Stimulated activated CD8-positive, alpha-beta memory T cell treated with anti-CD3 and anti-CD28 coated beads, Interleukin-15, amount 100 ng/mL, for 4 hours (primary cell): ENCODE results near the gene ANKRD44.

Experiments used
- DNase-seq, 2 donors: peaks; one replicate each; pipeline ENCODE4 v3.0.0-alpha.2; 2020; ENCODE audit warnings: low read depth in 2 of 2

ANKRD44 gene

GRCh38 chr2:196987649-196988364 is 322.8 kb downstream of the ANKRD44 start:
- DNase-seq: peak in 1 of 2 donors; percentile 21

- DNase-seq: no peak
These were observed 323.3 kb downstream of the ANKRD44 start for GRCh38 chr2:196987298-196987648.

- DNase-seq: no peak
These were observed 324.9 kb downstream of the ANKRD44 start for GRCh38 chr2:196985511-196986183.

- DNase-seq: no peak
These were observed 325.7 kb downstream of the ANKRD44 start for GRCh38 chr2:196984903-196985302.

GRCh38 chr2:196983934-196984333 is 326.6 kb downstream of the ANKRD44 start:
- DNase-seq: no peak

- no peak for DNase-seq
These were observed 330.1 kb downstream of the ANKRD44 start for GRCh38 chr2:196980473-196980872.

GRCh38 chr2:196980001-196980400 is 330.6 kb downstream of the ANKRD44 start:
- no peak for DNase-seq

- DNase-seq: no peak
These were observed 333.1 kb downstream of the ANKRD44 start for GRCh38 chr2:196977507-196977906.

- DNase-seq: no peak
These were observed 335.6 kb downstream of the ANKRD44 start for GRCh38 chr2:196974970-196975369.

GRCh38 chr2:196971574-196972279 is 338.9 kb downstream of the ANKRD44 start:
- no peak for DNase-seq

- DNase-seq: no peak
These were observed 340.5 kb downstream of the ANKRD44 start for GRCh38 chr2:196970099-196970498.

- DNase-seq: no peak
These were observed 342.1 kb downstream of the ANKRD44 start for GRCh38 chr2:196968516-196968915.

GRCh38 chr2:196967775-196968174 is 342.8 kb downstream of the ANKRD44 start:
- no peak for DNase-seq

- DNase-seq: no peak
These were observed 343.5 kb downstream of the ANKRD44 start for GRCh38 chr2:196967116-196967515.

- no peak for DNase-seq
These were observed 344.5 kb downstream of the ANKRD44 start for GRCh38 chr2:196966061-196966460.

- no peak for DNase-seq
These were observed 344.9 kb downstream of the ANKRD44 start for GRCh38 chr2:196965651-196966050.

- no peak for DNase-seq
These were observed 346.6 kb downstream of the ANKRD44 start for GRCh38 chr2:196963961-196964360.

GRCh38 chr2:196963043-196963442 is 347.5 kb downstream of the ANKRD44 start:
- DNase-seq: no peak

GRCh38 chr2:196962325-196962724 is 348.3 kb downstream of the ANKRD44 start:
- DNase-seq: no peak

- DNase-seq: no peak
These were observed 348.7 kb downstream of the ANKRD44 start for GRCh38 chr2:196961889-196962288.

GRCh38 chr2:196959734-196960338 is 350.7 kb downstream of the ANKRD44 start:
- no peak for DNase-seq

- no peak for DNase-seq
These were observed 351.3 kb downstream of the ANKRD44 start for GRCh38 chr2:196959281-196959680.
